ENCODE measurements around the gene MRPL58. TPM values are rescaled to one million over a fixed set of nuclear protein-coding genes. Genes with fewer than 3 reads are reported as not detected.

Gene MRPL58
- total and polyA plus RNA-seq, 2 experiments from 2014 or later, result 38.0 to 66.7 TPM

DNA sequence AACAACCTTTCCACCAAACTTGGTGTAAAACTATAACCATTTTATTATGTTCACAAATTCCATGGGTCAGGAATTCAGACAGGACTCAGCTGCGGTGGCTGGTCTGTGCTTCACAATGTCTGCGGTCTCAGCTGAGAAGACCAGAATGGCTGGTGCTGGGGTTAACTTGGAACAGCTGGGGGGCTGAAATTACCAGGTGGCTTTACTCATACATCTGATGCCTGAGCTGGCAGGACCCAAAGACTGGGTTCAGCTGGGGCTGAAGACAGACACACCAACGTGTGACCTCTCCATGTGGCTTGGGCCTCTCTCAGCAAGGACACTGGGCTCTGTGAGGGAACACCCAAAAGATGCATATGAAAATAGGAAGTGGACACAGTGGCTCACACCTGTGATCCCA is 34.2 kb upstream of the MRPL58 start:
- peaks cover 11% of the 10 kb centered on the region for H3K4me1 ChIP-seq (ENCODE audit: insufficient read depth)
- no peak overlapping the region for H2AFZ ChIP-seq
- H3K27me3 ChIP-seq (ENCODE audit: insufficient read depth), result peaks cover 39% of the 10 kb centered on the region
- peaks cover 7% of the 10 kb centered on the region; the same call in 2 of the 3 replicates for H3K4me1 Mint-ChIP-seq
- H3K27me3 Mint-ChIP-seq (ENCODE audit: insufficient read depth, low read depth, poor library complexity), result peaks cover 33% of the 10 kb centered on the region
- H3K27ac Mint-ChIP-seq, result no peak overlapping the region
- H3K36me3 Mint-ChIP-seq (ENCODE audit: low read depth), result no peaks in the 10 kb centered on the region
- H3K4me2 ChIP-seq, result no peak overlapping the region
- H3K36me3 ChIP-seq (ENCODE audit: insufficient read depth), result no peaks in the 10 kb centered on the region
- peaks cover 8% of the 10 kb centered on the region; the same call in 1 of the 2 replicates for H3F3A ChIP-seq (replicated peaks; ENCODE audit: low read depth)
- no peak overlapping the region for H3K4me3 ChIP-seq
- H4K20me1 ChIP-seq (replicated peaks; ENCODE audit: insufficient read depth), result no peaks in the 10 kb centered on the region
- H3K9me3 Mint-ChIP-seq, result no peaks in the 10 kb centered on the region
- no peak overlapping the region for H3K4me3 Mint-ChIP-seq
- DNase-seq (ENCODE audit: low spot score) (no peak), ATAC-seq (no peak)
- H3K9me2 ChIP-seq (ENCODE audit: insufficient read depth), result no peaks in the 10 kb centered on the region
- H3K79me2 ChIP-seq (replicated peaks; ENCODE audit: insufficient read depth), result no peaks in the 10 kb centered on the region
- TF ChIP-seq EZH2 (IDR thresholded peaks at IDR 0.05; ENCODE audit: low read depth, unreplicated experiment) (no peak), STAT1 (IDR thresholded peaks at IDR 0.05; ENCODE audit: unreplicated experiment) (no peak), JUNB (IDR thresholded peaks at IDR 0.05; ENCODE audit: unreplicated experiment) (no peak), NANOG (IDR thresholded peaks at IDR 0.05; ENCODE audit: borderline replicate concordance) (no peak), CREB1 (CRISPR knock-in tag; IDR thresholded peaks at IDR 0.05; ENCODE audit: low read depth) (no peak), ZNF331 (CRISPR knock-in tag; IDR thresholded peaks at IDR 0.05; ENCODE audit: low read depth) (no peak)
- H3K27ac ChIP-seq (ENCODE audit: low read depth), result no peak overlapping the region

GRCh38 chr17:74979408-74980146 is 32.9 kb upstream of the MRPL58 start:
- Mint-ChIP-seq H3K4me1 (peaks cover 7% of the 10 kb centered on the region; the same call in 2 of the 3 replicates), H3K9me3 (no peaks in the 10 kb centered on the region), H3K27ac (no peak overlapping the region), H3K27me3 (ENCODE audit: insufficient read depth, low read depth, poor library complexity) (peaks cover 19% of the 10 kb centered on the region), H3K4me3 (no peak overlapping the region), H3K36me3 (ENCODE audit: low read depth) (no peaks in the 10 kb centered on the region)
- peaks cover 8% of the 10 kb centered on the region; the same call in 1 of the 2 replicates for H3F3A ChIP-seq (replicated peaks; ENCODE audit: low read depth)
- H3K79me2 ChIP-seq (replicated peaks; ENCODE audit: insufficient read depth), result no peaks in the 10 kb centered on the region
- no peak overlapping the region for H2AFZ ChIP-seq
- DNase-seq (ENCODE audit: low spot score) (no peak), ATAC-seq (no peak)
- TF ChIP-seq, protein P1, sequence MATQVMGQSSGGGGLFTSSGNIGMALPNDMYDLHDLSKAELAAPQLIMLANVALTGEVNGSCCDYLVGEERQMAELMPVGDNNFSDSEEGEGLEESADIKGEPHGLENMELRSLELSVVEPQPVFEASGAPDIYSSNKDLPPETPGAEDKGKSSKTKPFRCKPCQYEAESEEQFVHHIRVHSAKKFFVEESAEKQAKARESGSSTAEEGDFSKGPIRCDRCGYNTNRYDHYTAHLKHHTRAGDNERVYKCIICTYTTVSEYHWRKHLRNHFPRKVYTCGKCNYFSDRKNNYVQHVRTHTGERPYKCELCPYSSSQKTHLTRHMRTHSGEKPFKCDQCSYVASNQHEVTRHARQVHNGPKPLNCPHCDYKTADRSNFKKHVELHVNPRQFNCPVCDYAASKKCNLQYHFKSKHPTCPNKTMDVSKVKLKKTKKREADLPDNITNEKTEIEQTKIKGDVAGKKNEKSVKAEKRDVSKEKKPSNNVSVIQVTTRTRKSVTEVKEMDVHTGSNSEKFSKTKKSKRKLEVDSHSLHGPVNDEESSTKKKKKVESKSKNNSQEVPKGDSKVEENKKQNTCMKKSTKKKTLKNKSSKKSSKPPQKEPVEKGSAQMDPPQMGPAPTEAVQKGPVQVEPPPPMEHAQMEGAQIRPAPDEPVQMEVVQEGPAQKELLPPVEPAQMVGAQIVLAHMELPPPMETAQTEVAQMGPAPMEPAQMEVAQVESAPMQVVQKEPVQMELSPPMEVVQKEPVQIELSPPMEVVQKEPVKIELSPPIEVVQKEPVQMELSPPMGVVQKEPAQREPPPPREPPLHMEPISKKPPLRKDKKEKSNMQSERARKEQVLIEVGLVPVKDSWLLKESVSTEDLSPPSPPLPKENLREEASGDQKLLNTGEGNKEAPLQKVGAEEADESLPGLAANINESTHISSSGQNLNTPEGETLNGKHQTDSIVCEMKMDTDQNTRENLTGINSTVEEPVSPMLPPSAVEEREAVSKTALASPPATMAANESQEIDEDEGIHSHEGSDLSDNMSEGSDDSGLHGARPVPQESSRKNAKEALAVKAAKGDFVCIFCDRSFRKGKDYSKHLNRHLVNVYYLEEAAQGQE (IDR thresholded peaks at IDR 0.05; ENCODE audit: unreplicated experiment), result no peak
- TF ChIP-seq ZNF114 (CRISPR knock-in tag; IDR thresholded peaks at IDR 0.05), result no peak
- no peak for TF ChIP-seq POLR2AphosphoS5 (IDR thresholded peaks at IDR 0.05; ENCODE audit: low read depth)
- TF ChIP-seq ZNF462 (CRISPR knock-in tag; IDR thresholded peaks at IDR 0.05), result no peak
- no peak for TF ChIP-seq JUNB (IDR thresholded peaks at IDR 0.05; ENCODE audit: unreplicated experiment)
- no peaks in the 10 kb centered on the region for H3K36me3 ChIP-seq (ENCODE audit: insufficient read depth)
- H3K4me2 ChIP-seq, result no peak overlapping the region
- H3K4me3 ChIP-seq, result no peak overlapping the region
- no peaks in the 10 kb centered on the region for H4K20me1 ChIP-seq (replicated peaks; ENCODE audit: insufficient read depth)
- peaks cover 25% of the 10 kb centered on the region for H3K27me3 ChIP-seq (ENCODE audit: insufficient read depth)
- peaks cover 13% of the 10 kb centered on the region for H3K4me1 ChIP-seq (ENCODE audit: insufficient read depth)
- no peak overlapping the region for H3K27ac ChIP-seq (ENCODE audit: low read depth)
- no peaks in the 10 kb centered on the region for H3K9me2 ChIP-seq (ENCODE audit: insufficient read depth)
